ENCODE data around the gene BTBD1. TPM values are rescaled to one million over a fixed set of nuclear protein-coding genes. Genes with fewer than 3 reads are reported as not detected.

The BTBD1 gene
- total and polyA plus RNA-seq, 8 donors: 41.4 to 64.5 (median 62.4) TPM

DNA sequence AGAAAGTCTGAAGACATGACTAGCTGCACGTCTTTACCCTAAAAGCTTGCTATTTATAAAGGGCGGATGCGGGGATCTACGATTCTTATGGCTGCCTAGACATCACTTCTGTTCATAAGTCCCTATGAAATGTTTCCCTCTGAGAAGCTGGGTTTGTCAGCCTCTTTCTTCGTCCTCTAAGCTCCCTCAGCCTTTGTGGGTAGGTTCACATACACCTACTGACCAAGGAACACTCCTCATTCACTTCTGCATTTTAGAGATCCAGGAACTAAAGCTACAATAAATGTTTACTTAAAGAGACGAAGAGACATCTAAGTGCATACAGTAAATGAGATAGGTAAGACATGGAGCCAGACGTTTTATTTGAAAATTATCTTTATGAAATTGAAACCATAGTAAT is 97.7 kb downstream of the BTBD1 start:
- no peak for DNase-seq
- TF ChIP-seq, protein P1, sequence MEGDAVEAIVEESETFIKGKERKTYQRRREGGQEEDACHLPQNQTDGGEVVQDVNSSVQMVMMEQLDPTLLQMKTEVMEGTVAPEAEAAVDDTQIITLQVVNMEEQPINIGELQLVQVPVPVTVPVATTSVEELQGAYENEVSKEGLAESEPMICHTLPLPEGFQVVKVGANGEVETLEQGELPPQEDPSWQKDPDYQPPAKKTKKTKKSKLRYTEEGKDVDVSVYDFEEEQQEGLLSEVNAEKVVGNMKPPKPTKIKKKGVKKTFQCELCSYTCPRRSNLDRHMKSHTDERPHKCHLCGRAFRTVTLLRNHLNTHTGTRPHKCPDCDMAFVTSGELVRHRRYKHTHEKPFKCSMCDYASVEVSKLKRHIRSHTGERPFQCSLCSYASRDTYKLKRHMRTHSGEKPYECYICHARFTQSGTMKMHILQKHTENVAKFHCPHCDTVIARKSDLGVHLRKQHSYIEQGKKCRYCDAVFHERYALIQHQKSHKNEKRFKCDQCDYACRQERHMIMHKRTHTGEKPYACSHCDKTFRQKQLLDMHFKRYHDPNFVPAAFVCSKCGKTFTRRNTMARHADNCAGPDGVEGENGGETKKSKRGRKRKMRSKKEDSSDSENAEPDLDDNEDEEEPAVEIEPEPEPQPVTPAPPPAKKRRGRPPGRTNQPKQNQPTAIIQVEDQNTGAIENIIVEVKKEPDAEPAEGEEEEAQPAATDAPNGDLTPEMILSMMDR (IDR thresholded peaks at IDR 0.05): no peak
- H3K9me3 ChIP-seq: no peaks in the 10 kb centered on the region
- no peak overlapping the region for H3K4me3 ChIP-seq
- no peaks in the 10 kb centered on the region for H3K36me3 ChIP-seq
- no peaks in the 10 kb centered on the region for H3K4me1 ChIP-seq
- no peak overlapping the region for H3K27ac ChIP-seq
- intact Hi-C loops (cut with DNase I): no loop called here
- H3K27me3 ChIP-seq: no peaks in the 10 kb centered on the region
- no peak for ATAC-seq

DNA sequence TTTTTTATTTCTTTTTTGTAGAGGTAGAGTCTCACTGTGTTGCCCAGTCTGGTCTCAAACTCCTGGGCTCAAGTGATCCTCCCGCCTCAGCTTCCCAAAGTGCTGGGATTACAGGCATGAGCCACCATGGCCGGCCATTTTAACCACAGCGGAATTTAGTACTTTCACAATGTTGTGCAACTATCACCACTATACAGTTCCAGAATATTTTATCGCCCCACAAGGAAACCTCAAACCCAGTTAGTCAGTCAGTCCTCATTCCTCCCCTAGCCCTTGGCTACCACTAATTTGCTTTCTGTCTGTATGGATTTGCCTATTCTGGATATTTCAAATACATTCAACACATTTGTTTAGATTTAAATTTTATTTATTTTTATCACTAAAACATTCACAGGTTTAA is 99.0 kb downstream of the BTBD1 start:
- intact Hi-C loops (cut with DNase I): no loop called here
- DNase-seq (no peak), ATAC-seq (no peak)
- Histone ChIP-seq H3K9me3 (no peaks in the 10 kb centered on the region), H3K27me3 (no peaks in the 10 kb centered on the region), H3K36me3 (no peaks in the 10 kb centered on the region), H3K4me1 (no peaks in the 10 kb centered on the region), H3K27ac (no peak overlapping the region), H3K4me3 (no peak overlapping the region)
- TF ChIP-seq, protein P1 (IDR thresholded peaks at IDR 0.05): no peak

DNA sequence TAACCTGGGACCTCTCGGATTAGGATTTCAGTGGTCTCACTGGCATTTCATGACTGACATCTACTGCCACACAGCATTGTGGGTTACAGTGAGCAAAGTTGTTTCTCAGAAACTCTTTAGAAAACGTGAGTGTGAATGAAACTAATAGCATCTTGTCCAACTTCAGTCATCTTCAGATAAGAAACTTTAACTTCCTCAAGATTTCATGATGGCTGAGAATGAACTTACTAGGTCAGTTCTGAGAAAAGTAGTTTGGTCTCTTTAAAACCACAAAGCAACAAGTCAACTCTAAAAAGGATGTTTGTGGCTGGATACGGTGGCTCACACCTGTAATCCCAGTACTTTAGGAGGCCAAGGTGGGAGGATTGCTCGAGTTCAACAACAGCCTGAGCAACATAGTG is 100.4 kb downstream of the BTBD1 start:
- Histone ChIP-seq H3K4me1 (no peaks in the 10 kb centered on the region), H3K4me3 (no peak overlapping the region), H3K9me3 (no peaks in the 10 kb centered on the region), H3K27ac (no peak overlapping the region), H3K36me3 (no peaks in the 10 kb centered on the region), H3K27me3 (no peaks in the 10 kb centered on the region)
- DNase-seq: no peak
- no peak for ATAC-seq
- TF ChIP-seq, protein P1 (IDR thresholded peaks at IDR 0.05): no peak
- intact Hi-C loops (cut with DNase I): no loop called here

Small RNAs within 50 kb of the gene (microRNA-seq; reads per million reads assigned to microRNA genes)
- 0 reads per million in 2 donors for gene MIR4515

Other genes with a start within 250 kb of the BTBD1 start
- 10 to 100 TPM; 17.3 to 18.8 TPM for gene HOMER2, start 114.5 kb downstream of the BTBD1 start, total RNA-seq
- gene HOMER2, start 114.5 kb downstream of the BTBD1 start, polyA plus RNA-seq (ENCODE audit: insufficient read length in 6 of 6): 10 to 100 TPM; 17.8 to 22.4 (median 20.0) TPM
- gene RAMAC, start 81.0 kb downstream of the BTBD1 start, total RNA-seq: 10 to 100 TPM; 17.2 to 19.2 TPM
- gene RAMAC, start 81.0 kb downstream of the BTBD1 start, polyA plus RNA-seq (ENCODE audit: insufficient read length in 6 of 6): 10 to 100 TPM; 30.3 to 34.8 (median 33.3) TPM
- 10 to 100 TPM; 13.0 to 20.2 TPM for gene C15orf40, start 55.6 kb downstream of the BTBD1 start, total RNA-seq
- gene C15orf40, start 55.6 kb downstream of the BTBD1 start, polyA plus RNA-seq (ENCODE audit: insufficient read length in 6 of 6): 10 to 100 TPM; 21.3 to 26.7 (median 24.3) TPM
- gene TM6SF1, start 40.4 kb upstream of the BTBD1 start, total RNA-seq: 10 to 100 TPM; 13.0 to 22.9 TPM
- 1 to 10 TPM; 3.2 to 5.3 (median 4.2) TPM for gene TM6SF1, start 40.4 kb upstream of the BTBD1 start, polyA plus RNA-seq (ENCODE audit: insufficient read length in 6 of 6)
- gene HDGFL3, start 140.6 kb upstream of the BTBD1 start, total RNA-seq: 10 to 100 TPM; 29.0 to 33.5 TPM
- 100 to 1,000 TPM in 5 of 6 donors, 10 to 100 TPM in 1; 96.6 to 112 (median 101) TPM for gene HDGFL3, start 140.6 kb upstream of the BTBD1 start, polyA plus RNA-seq (ENCODE audit: insufficient read length in 6 of 6)
- gene BNC1, start 217.4 kb upstream of the BTBD1 start, total RNA-seq: under 1 TPM; 0.15 to 0.34 TPM
- 1 to 10 TPM in 3 of 6 donors, under 1 TPM in 3; 0.45 to 1.6 (median 1.0) TPM for gene BNC1, start 217.4 kb upstream of the BTBD1 start, polyA plus RNA-seq (ENCODE audit: insufficient read length in 6 of 6)

Measured in left lung (tissue), 10 donors.